Thoracic aorta (tissue), 2 donors: ENCODE results near the gene BRD9. TPM values are rescaled to one million over a fixed set of nuclear protein-coding genes. Genes with fewer than 3 reads are reported as not detected.

Experiments used
- ATAC-seq: fragments of 150-250 bp; one replicate; pipeline ENCODE4 v1.8.0; 2017; ENCODE audit warnings: low read depth; ENCODE audit not compliant: insufficient number of reproducible peaks, low FRiP score
- DNase-seq: peaks from one replicate; pipeline ENCODE4 v3.0.0-alpha.2; 2020; ENCODE audit warnings: low spot score
- H3K27ac ChIP-seq, 2 donors: fragments of 200-600 bp; sonication (generic); 1 replicate in 1 of 2; 2 replicates in 1 of 2; pipeline ENCODE4 v1.5.1; 2016; ENCODE audit warnings: mild to moderate bottlenecking in 2 of 2, moderate library complexity in 2 of 2
- H3K27me3 ChIP-seq: fragments of 200-600 bp; sonication (generic); replicated peaks from 2 replicates; pipeline ENCODE4 v1.6.0; 2016; ENCODE audit warnings: mild to moderate bottlenecking; ENCODE audit not compliant: insufficient read depth
- H3K36me3 ChIP-seq: fragments of 200-600 bp; sonication (generic); one replicate; pipeline ENCODE4 v1.5.1; 2016
- H3K4me1 ChIP-seq, 2 donors: fragments of 200-600 bp; sonication (generic); 1 replicate in 1 of 2; 2 replicates in 1 of 2; pipeline versions ENCODE4 v1.5.1 to v1.6.0; 2016; ENCODE audit warnings: low read depth in 2 of 2, mild to moderate bottlenecking in 1 of 2; ENCODE audit not compliant: control insufficient read depth in 1 of 2
- H3K4me3 ChIP-seq: fragments of 200-600 bp; sonication (generic); 2 replicates; pipeline ENCODE4 v1.5.1; 2016; ENCODE audit warnings: mild to moderate bottlenecking
- H3K9me3 ChIP-seq: fragments of 200-600 bp; sonication (generic); 2 replicates; pipeline ENCODE4 v1.5.1; 2016
- CTCF ChIP-seq: fragments of 200-600 bp; sonication (generic); IDR thresholded peaks from one replicate; pipeline ENCODE4 v1.5.1; 2019; ENCODE audit warnings: antibody characterized with exemption
- total RNA-seq, 2 donors: library from RNA; depleted of rRNA; stranded (reverse); fragments of >200 nt; gene quantifications; one replicate each; pipeline versions ENCODE4 v1.1.0 to v1.2.3, GENCODE V29; 2016

Gene BRD9
- total RNA-seq, 2 donors from 2014 or later, result 30.7 to 54.5 TPM

- no peaks in the 10 kb centered on the region for H3K27me3 ChIP-seq
- DNase-seq (no peak), ATAC-seq (no peak)
- H3K4me1 ChIP-seq, result peaks cover 3 to 10% of the 10 kb centered on the region in 2 donors
- no peaks in the 10 kb centered on the region for H3K9me3 ChIP-seq
- H3K36me3 ChIP-seq, result no peaks in the 10 kb centered on the region
- no peak for TF ChIP-seq CTCF
- H3K4me3 ChIP-seq, result peak overlapping the region; percentile 56
- H3K27ac ChIP-seq, result no peak overlapping the region
Observed at GRCh38 chr5:926417-927171, 34.0 kb upstream of the BRD9 start.

- peak; percentile 47 for TF ChIP-seq CTCF
- Histone ChIP-seq H3K27me3 (no peaks in the 10 kb centered on the region), H3K27ac (no peak overlapping the region), H3K36me3 (no peaks in the 10 kb centered on the region), H3K4me3 (no peak overlapping the region), H3K9me3 (no peaks in the 10 kb centered on the region), H3K4me1 (peaks cover 3 to 10% of the 10 kb centered on the region in 2 donors)
- no peak for ATAC-seq
- no peak for DNase-seq
Observed at GRCh38 chr5:923281-923873, 30.8 kb upstream of the BRD9 start.

- no peak for TF ChIP-seq CTCF
- ATAC-seq (no peak), DNase-seq (no peak)
- H3K27me3 ChIP-seq, result no peaks in the 10 kb centered on the region
- no peaks in the 10 kb centered on the region for H3K9me3 ChIP-seq
- H3K4me1 ChIP-seq, result peaks cover 3 to 10% of the 10 kb centered on the region in 2 donors
- no peak overlapping the region for H3K27ac ChIP-seq
- H3K4me3 ChIP-seq, result no peak overlapping the region
- H3K36me3 ChIP-seq, result no peaks in the 10 kb centered on the region
Observed at GRCh38 chr5:922436-923280, 30.1 kb upstream of the BRD9 start.

- H3K27me3 ChIP-seq, result no peaks in the 10 kb centered on the region
- H3K4me1 ChIP-seq, result peaks cover 3 to 7% of the 10 kb centered on the region in 2 donors
- no peaks in the 10 kb centered on the region for H3K9me3 ChIP-seq
- ATAC-seq, result no peak
- TF ChIP-seq CTCF, result no peak
- no peaks in the 10 kb centered on the region for H3K36me3 ChIP-seq
- H3K27ac ChIP-seq, result no peak overlapping the region
- no peak overlapping the region for H3K4me3 ChIP-seq
- DNase-seq, result no peak
Observed at GRCh38 chr5:921456-922435, 29.1 kb upstream of the BRD9 start.
